B cell (primary cell): Measurements from ENCODE around the gene KCNK13. TPM values are rescaled to one million over a fixed set of nuclear protein-coding genes. Genes with fewer than 3 reads are reported as not detected.

ENCODE experiments used
- ATAC-seq: fragments of 200-7000 bp; cut with Tn5 transposase; one replicate; pipeline ENCODE4 v1.10.0; 2021; ENCODE audit warnings: low read depth, mild to moderate bottlenecking, moderate number of reproducible peaks, moderate library complexity
- CTCF ChIA-PET: fragments of 350-600 bp; sonication (Branson Sonifier 250); formaldehyde crosslinking; loops from one replicate; lab custom pipeline; 2021; ENCODE audit warnings: antibody characterized with exemption, inconsistent platforms; lab: Charles Lee
- POLR2A ChIA-PET: fragments of 350-600 bp; sonication (Branson Sonifier 250); formaldehyde crosslinking; loops from one replicate; lab custom pipeline; 2021; ENCODE audit warnings: antibody characterized with exemption; lab: Charles Lee
- DNase-seq: peaks from one replicate; pipeline ENCODE4 v3.0.0; 2013
- H2AFZ ChIP-seq: 2 replicates; pipeline ENCODE4 v1.6.1; 2012; ENCODE audit warnings: mild to moderate bottlenecking, low read depth, low read length; ENCODE audit not compliant: insufficient read depth, poor library complexity, severe bottlenecking
- H3K27ac ChIP-seq, 2 donors: 1 replicate in 1 of 2; 2 replicates in 1 of 2; pipeline ENCODE4 v1.5.1; 2012 to 2013; ENCODE audit warnings: low read length in 2 of 2, mild to moderate bottlenecking in 2 of 2, moderate library complexity in 1 of 2
- H3K27me3 ChIP-seq, 4 experiments: fragments of 200-600 bp in 1 of 4; sonication (generic) in 1 of 4; replicated peaks in 1 of 4; 1 replicate in 2 of 4; 2 replicates in 2 of 4; pipeline versions ENCODE4 v1.6.1 to v1.7.0; 2013 to 2016; ENCODE audit warnings: low read length in 3 of 4, mild to moderate bottlenecking in 2 of 4, mixed read lengths in 1 of 4, moderate library complexity in 1 of 4; ENCODE audit not compliant: insufficient read depth in 4 of 4, control insufficient read depth in 3 of 4; ENCODE audit errors: control extremely low read depth in 1 of 4
- H3K36me3 ChIP-seq, 2 experiments: replicated peaks in 1 of 2; 1 replicate in 1 of 2; 2 replicates in 1 of 2; pipeline versions ENCODE4 v1.6.1 to v1.7.1; 2013; ENCODE audit warnings: low read length in 1 of 2; ENCODE audit not compliant: insufficient read depth in 2 of 2, control insufficient read depth in 1 of 2; ENCODE audit errors: control extremely low read depth in 1 of 2, extremely low read depth in 1 of 2
- H3K4me1 ChIP-seq, 2 donors: fragments of 200-600 bp in 1 of 2; sonication (generic) in 1 of 2; 1 replicate in 1 of 2; 2 replicates in 1 of 2; pipeline versions ENCODE4 v1.5.1 to v1.6.1; 2013 to 2017; ENCODE audit warnings: low read length in 2 of 2; ENCODE audit not compliant: control insufficient read depth in 2 of 2, insufficient read depth in 2 of 2
- H3K4me2 ChIP-seq: replicated peaks from 2 replicates; pipeline ENCODE3; 2012; ENCODE audit warnings: mild to moderate bottlenecking, low read depth, low read length; ENCODE audit not compliant: poor library complexity, severe bottlenecking
- H3K4me3 ChIP-seq, 5 experiments: fragments of 200-600 bp in 1 of 5; sonication (generic) in 1 of 5; 1 replicate in 3 of 5; 2 replicates in 2 of 5; pipeline versions ENCODE4 v1.5.1 to v1.7.0; 2011 to 2016; ENCODE audit warnings: low read length in 4 of 5, mild to moderate bottlenecking in 4 of 5, low read depth in 2 of 5, control low read depth in 1 of 5, moderate library complexity in 1 of 5; ENCODE audit not compliant: insufficient read depth in 1 of 5; ENCODE audit errors: control extremely low read depth in 1 of 5, extremely low read depth in 1 of 5
- H3K79me2 ChIP-seq: fragments of 200-600 bp; sonication (generic); one replicate; pipeline ENCODE4 v1.6.0; 2016; ENCODE audit warnings: low read length; ENCODE audit not compliant: control insufficient read depth, insufficient read depth
- H3K9ac ChIP-seq: fragments of 200-600 bp; sonication (generic); 2 replicates; pipeline ENCODE4 v1.6.1; 2017; ENCODE audit warnings: mild to moderate bottlenecking, low read length, moderate library complexity
- H3K9me3 ChIP-seq, 3 donors: one replicate each; pipeline versions ENCODE4 v1.6.1 to v1.7.1; 2013; ENCODE audit warnings: low read length in 2 of 3; ENCODE audit not compliant: control insufficient read depth in 2 of 3, insufficient read depth in 1 of 3; ENCODE audit errors: control extremely low read depth in 1 of 3
- H4K20me1 ChIP-seq: 2 replicates; pipeline ENCODE4 v1.6.0; 2012; ENCODE audit warnings: mild to moderate bottlenecking, low read length; ENCODE audit not compliant: insufficient read depth, control insufficient read depth, poor library complexity, severe bottlenecking
- H3K27ac Mint-ChIP-seq: one replicate; pipeline ENCODE4 v1.8.0; 2021; ENCODE audit warnings: mixed read lengths
- H3K27me3 Mint-ChIP-seq: one replicate; pipeline ENCODE4 v1.8.0; 2021; ENCODE audit warnings: mixed read lengths
- H3K4me1 Mint-ChIP-seq: one replicate; pipeline ENCODE4 v1.8.0; 2021; ENCODE audit warnings: mixed read lengths
- H3K4me3 Mint-ChIP-seq: one replicate; pipeline ENCODE4 v1.8.0; 2021; ENCODE audit warnings: mixed read lengths
- H3K9me3 Mint-ChIP-seq: one replicate; pipeline ENCODE4 v1.8.0; 2022; ENCODE audit warnings: mixed read lengths; ENCODE audit not compliant: insufficient read depth
- EZH2 ChIP-seq: IDR thresholded peaks from 2 replicates; pipeline ENCODE4 v1.6.1; 2012; ENCODE audit warnings: borderline replicate concordance, low read depth, mild to moderate bottlenecking, moderate library complexity, low read length; ENCODE audit not compliant: insufficient read depth, poor library complexity, severe bottlenecking
- WGBS: methylation state at CpG from one replicate; pipeline ENCODE4 v1.1.5; 2013; ENCODE audit warnings: missing lambda C conversion rate; ENCODE audit not compliant: insufficient coverage; 5-methylcytosine and 5-hydroxymethylcytosine counted together
- intact Hi-C: fragments of 100-400 bp; cut with micrococcal nuclease; formaldehyde crosslinking; loops from one replicate; pipeline ENCODE4 v1.10.0; 2022
- polyA plus RNA-seq: library from polyadenylated mRNA; depleted of rRNA; stranded (reverse); fragments of >200 nt; gene quantifications from 2 replicates; pipeline ENCODE4 v1.2.3, GENCODE V29; 2012
- total RNA-seq, 2 donors: library from RNA; stranded (reverse); fragments of 120-200 nt in 1 of 2; gene quantifications; 1 replicate in 1 of 2; 2 replicates in 1 of 2; pipeline versions ENCODE4 v1.2.3 to v1.2.4, GENCODE V29; 2013 to 2022
- TF ChIP-seq, protein P1 (sequence below): fragments of 200-600 bp; IDR thresholded peaks from one replicate; pipeline ENCODE4 v1.8.0; 2022; ENCODE audit warnings: antibody characterized with exemption, mild to moderate bottlenecking

KCNK13 gene
- total and polyA plus RNA-seq, 2 donors (not counting 1 experiment from before 2014, with no cell fraction given): 0.03 TPM; not detected in 1

DNA sequence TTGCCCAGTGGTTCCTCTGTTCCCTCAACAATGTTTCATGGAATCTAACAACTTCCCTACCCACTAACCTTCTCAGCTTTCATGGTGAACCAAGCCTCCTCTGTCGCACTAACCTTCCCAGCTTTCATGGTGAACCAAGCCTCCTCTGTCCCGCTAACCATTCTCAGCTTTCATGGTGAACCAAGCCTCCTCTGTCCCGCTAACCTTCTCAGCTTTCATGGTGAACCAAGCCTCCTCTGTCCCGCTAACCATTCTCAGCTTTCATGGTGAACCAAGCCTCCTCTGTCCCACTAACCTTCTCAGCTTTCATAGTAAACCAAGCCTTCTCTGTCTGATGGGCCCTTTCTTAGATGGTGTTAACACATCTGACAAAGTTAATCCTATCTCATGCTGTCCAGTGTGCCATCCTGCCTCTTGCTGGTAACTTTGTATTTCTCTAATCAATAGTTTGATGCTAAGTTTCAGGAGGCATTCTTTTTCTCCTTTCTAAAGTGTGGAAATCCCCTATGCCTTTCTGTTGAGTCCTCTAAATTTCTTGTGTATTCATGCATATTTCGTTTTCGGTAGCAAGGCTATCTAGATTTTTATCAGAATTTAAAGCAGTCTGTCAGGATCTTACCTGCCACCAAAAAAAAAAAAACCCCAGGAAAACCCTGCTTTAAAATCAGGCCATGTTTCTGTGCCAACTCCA lies 26.8 kb upstream of the KCNK13 start:
- H2AFZ ChIP-seq: no peak overlapping the region
- H3K4me2 ChIP-seq: no peak overlapping the region
- ChIA-PET CTCF (no interaction called here), POLR2A (no interaction called here)
- H4K20me1 ChIP-seq: no peaks in the 10 kb centered on the region
- intact Hi-C loops: no loop called here
- DNase-seq (no peak), ATAC-seq (no peak)
- 100% methylated on average over 4 of the region's 6 CpGs for WGBS
- Mint-ChIP-seq H3K27ac (no peak overlapping the region), H3K9me3 (no peaks in the 10 kb centered on the region), H3K4me1 (no peaks in the 10 kb centered on the region), H3K4me3 (no peak overlapping the region), H3K27me3 (no peaks in the 10 kb centered on the region)
- H3K79me2 ChIP-seq: no peaks in the 10 kb centered on the region
- H3K9me3 ChIP-seq: peaks cover 0 to 1% (median 0%) of the 10 kb centered on the region in 3 donors
- no peak for TF ChIP-seq EZH2
- TF ChIP-seq, protein P1, sequence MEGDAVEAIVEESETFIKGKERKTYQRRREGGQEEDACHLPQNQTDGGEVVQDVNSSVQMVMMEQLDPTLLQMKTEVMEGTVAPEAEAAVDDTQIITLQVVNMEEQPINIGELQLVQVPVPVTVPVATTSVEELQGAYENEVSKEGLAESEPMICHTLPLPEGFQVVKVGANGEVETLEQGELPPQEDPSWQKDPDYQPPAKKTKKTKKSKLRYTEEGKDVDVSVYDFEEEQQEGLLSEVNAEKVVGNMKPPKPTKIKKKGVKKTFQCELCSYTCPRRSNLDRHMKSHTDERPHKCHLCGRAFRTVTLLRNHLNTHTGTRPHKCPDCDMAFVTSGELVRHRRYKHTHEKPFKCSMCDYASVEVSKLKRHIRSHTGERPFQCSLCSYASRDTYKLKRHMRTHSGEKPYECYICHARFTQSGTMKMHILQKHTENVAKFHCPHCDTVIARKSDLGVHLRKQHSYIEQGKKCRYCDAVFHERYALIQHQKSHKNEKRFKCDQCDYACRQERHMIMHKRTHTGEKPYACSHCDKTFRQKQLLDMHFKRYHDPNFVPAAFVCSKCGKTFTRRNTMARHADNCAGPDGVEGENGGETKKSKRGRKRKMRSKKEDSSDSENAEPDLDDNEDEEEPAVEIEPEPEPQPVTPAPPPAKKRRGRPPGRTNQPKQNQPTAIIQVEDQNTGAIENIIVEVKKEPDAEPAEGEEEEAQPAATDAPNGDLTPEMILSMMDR: no peak
- no peak overlapping the region for H3K27ac ChIP-seq
- no peaks in the 10 kb centered on the region for H3K4me1 ChIP-seq
- peaks cover 5 to 43% of the 10 kb centered on the region in 2 experiments for H3K36me3 ChIP-seq
- no peak overlapping the region for H3K4me3 ChIP-seq
- no peaks in the 10 kb centered on the region for H3K27me3 ChIP-seq
- no peak overlapping the region for H3K9ac ChIP-seq

DNA sequence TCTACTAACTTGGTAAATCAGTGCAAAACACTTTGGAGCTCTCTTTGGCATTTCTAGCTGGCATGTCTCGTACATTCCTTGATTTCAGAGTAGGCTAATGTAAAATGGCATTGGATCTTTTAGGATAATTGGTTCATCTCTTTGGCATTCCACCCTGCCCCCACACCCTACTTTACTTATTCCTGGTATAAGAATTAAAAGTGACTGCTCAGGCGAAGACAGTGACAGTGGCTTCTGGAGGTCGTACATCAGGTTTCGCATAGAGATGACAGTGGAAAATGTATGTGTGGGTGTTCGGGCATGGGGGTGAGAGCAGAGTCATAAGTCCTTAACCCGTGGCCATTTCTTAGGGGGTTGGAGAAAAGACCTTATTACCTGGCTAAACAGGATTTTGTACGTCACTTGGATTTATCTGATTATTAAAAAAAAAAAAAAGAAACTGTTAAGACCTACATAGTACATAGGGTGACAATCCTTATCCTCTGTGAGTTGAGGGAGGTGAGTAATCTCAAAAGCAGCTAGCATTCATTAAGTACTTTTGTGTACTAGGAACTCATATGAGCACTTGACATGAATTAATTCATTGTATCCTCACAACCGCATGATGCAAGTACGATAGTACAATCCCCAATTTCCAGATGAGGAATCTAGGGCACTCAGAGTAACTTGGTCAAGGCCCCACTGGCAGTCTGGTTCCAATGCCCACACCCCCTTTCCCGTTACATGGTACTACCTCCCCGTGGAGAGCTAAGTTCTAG lies 22.4 kb upstream of the KCNK13 start:
- peaks cover 5 to 27% of the 10 kb centered on the region in 2 experiments for H3K36me3 ChIP-seq
- peaks cover 0 to 1% (median 0%) of the 10 kb centered on the region in 3 donors for H3K9me3 ChIP-seq
- Mint-ChIP-seq H3K27me3 (no peaks in the 10 kb centered on the region), H3K9me3 (no peaks in the 10 kb centered on the region), H3K4me1 (no peaks in the 10 kb centered on the region), H3K4me3 (no peak overlapping the region), H3K27ac (no peak overlapping the region)
- ChIA-PET POLR2A (no interaction called here), CTCF (no interaction called here)
- no peak overlapping the region for H3K4me3 ChIP-seq
- H4K20me1 ChIP-seq: no peaks in the 10 kb centered on the region
- H3K27me3 ChIP-seq: no peaks in the 10 kb centered on the region
- no peak overlapping the region for H3K4me2 ChIP-seq
- TF ChIP-seq EZH2: no peak
- TF ChIP-seq, protein P1: no peak
- no peak overlapping the region for H3K27ac ChIP-seq
- intact Hi-C loops: no loop called here
- H2AFZ ChIP-seq: no peak overlapping the region
- WGBS: 91% methylated on average over 6 of the region's 11 CpGs
- no peaks in the 10 kb centered on the region for H3K4me1 ChIP-seq
- no peak for DNase-seq
- no peaks in the 10 kb centered on the region for H3K79me2 ChIP-seq
- no peak overlapping the region for H3K9ac ChIP-seq
- no peak for ATAC-seq
